Muscle of arm (tissue), 14 donors: ENCODE results near the gene CDH23. TPM values are rescaled to one million over a fixed set of nuclear protein-coding genes. Genes with fewer than 3 reads are reported as not detected.
"Not testable (repeated sequence)": the region's sequence is repeated elsewhere in the genome, so short reads cannot be mapped to it uniquely, and the experiment has no call there.

Source experiments
- DNase-seq: peaks from one replicate; pipeline ENCODE4 v3.0.0-alpha.2; 2013
- long read RNA-seq, 11 donors: transcript quantifications; one replicate each; lab custom pipeline, GENCODE V29; 2026
- polyA plus RNA-seq, 12 donors: library from polyadenylated mRNA; unstranded; fragments of 120-200 nt; gene quantifications; one replicate each; pipeline ENCODE4 v1.2.1, GENCODE V29; 2013; ENCODE audit not compliant: insufficient read length in 12 of 12

The CDH23 gene
- 1 to 10 TPM in 11 of 12 donors, not detected in 1; 2.9 to 7.4 (median 4.3) TPM for polyA plus RNA-seq
- long read RNA-seq, donor 1 = 0 reads
- long read RNA-seq, donor 2, partial matches to known transcripts = 887 of 887 reads
- long read RNA-seq, donor 2, other reads (novel, unspliced or antisense) = 0 of 887 reads
- long read RNA-seq, donor 3, partial matches to known transcripts = 17 of 22 reads
- long read RNA-seq, donor 3, other reads (novel, unspliced or antisense) = 5 of 22 reads
- long read RNA-seq, donor 4 = 0 reads
- long read RNA-seq, donor 5 = 0 reads
- long read RNA-seq, donor 6, partial matches to known transcripts = 17 of 17 reads
- long read RNA-seq, donor 6, other reads (novel, unspliced or antisense) = 0 of 17 reads
- long read RNA-seq, donor 7 = 0 reads
- long read RNA-seq, donor 8, partial matches to known transcripts = 0 of 11 reads
- long read RNA-seq, donor 8, other reads (novel, unspliced or antisense) = 11 of 11 reads
- long read RNA-seq, donor 9 = 0 reads
- long read RNA-seq, donor 10 = 0 reads
- long read RNA-seq, donor 11, partial matches to known transcripts = 0 of 5 reads
- long read RNA-seq, donor 11, other reads (novel, unspliced or antisense) = 5 of 5 reads

DNA sequence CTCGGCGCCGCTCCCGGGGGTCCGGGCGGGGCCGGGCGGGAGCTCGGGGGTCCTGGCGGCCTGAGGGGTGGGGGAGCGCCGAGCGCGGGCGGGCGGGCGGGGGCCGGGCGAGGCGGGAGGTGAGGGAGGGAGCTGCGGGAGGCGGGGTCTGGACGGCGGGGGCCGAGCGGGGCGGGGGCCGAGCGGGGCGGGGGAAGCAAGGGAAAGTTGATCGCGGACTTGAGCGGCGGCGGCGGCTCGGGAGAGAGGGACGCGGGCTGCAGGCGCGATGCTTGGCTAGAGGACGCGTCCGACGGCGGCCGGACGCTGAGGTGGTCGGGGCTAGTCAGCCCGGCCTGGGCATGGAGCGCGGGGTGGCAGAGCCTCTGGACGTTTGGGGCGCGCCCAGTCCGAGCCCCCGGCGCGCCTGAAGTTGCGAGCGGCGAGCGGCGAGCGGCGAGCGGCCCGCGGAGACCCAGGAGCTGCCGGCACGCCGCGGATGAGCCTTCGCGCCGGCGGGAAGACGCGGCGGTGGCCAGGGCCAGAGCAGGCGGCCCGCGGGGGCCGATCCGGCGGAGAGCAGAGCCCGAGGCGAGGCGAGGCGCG lies at the start of gene CDH23:
CDH23 (plus strand) TSS at position 210 of the 585 bp plus-strand sequence. CDS start 42,912 bp downstream, outside the sequence.
- DNase-seq = no peak

- DNase-seq = no peak
Measured at GRCh38 chr10:71347587-71348395, 48.9 kb upstream of the CDH23 start.

- no peak for DNase-seq
Measured at GRCh38 chr10:71348850-71349249, 47.9 kb upstream of the CDH23 start.

- DNase-seq = no peak
Measured at GRCh38 chr10:71349406-71349805, 47.3 kb upstream of the CDH23 start.

DNA sequence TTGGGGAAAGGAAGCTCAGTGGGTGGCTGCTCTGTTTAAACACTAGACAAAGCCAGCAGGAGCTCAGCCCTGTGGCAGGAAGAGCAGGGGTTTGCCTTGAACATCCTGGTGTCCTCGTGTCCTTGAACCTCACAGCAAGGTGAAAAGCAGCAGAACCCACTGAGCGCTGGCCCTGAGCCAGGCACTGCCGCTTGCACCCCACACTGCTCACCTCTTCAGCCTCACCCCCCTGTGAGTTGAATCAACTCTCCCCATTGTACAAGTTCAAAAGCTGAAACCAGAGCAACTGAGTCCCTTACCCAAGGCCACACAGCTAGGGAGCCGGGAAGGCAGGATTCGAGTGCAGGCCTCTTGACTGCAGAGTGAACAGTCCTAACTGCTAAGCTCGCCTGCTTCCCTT lies 45.6 kb upstream of the CDH23 start:
- no peak for DNase-seq

DNA sequence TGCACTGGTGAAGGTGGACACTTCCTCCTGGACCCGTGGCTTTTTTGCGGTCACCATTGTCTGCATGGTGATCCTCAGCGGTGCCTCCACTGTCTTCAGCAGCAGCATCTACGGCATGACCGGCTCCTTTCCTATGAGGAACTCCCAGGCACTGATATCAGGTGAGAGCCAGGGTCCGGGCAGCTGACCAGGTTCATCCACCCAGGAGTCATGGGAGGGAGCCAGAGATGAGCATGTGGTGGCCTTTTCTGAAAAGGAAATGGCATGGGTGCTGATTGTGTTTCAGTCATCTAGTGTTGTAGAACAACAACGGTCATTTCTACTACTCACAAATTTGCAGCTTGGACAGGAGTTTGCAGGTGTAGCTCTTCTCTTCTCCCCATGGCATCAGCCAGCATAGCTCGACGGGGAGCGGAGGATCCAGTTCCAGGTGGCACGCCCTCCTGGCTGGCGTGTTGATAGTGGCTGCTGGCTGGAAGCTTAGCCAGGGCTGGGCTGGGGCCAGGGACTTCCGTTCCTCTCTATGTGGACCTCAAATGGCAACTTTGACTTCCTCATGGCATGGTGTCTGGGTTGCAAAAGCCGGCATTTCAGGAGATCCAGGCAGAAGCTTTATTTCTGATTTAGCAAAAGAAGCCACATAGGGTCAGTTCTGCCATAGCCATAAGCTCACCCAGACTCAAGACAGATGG lies 44.9 kb upstream of the CDH23 start:
- DNase-seq = no peak

DNA sequence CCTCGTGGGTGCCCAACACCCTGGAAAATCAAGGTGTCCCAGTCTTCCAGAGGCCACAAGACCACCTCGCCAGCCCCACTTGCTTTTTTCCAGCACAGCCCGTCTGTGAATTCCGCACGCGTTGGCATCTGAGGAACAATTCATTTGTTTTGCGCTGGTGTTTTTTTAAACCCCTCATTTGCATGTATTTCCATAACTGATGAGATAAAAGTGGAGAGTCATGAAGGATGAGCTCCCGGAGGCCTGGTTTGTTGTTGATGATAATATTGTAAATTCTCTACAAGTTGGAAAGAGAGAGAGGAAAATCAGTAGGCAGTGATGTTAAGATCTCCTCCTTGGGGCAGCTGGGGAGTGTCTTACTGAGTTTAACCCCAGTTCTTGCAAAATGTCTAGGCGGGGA lies 43.1 kb upstream of the CDH23 start:
- DNase-seq = no peak

- DNase-seq = no peak
Measured at GRCh38 chr10:71354776-71355175, 41.9 kb upstream of the CDH23 start.

DNA sequence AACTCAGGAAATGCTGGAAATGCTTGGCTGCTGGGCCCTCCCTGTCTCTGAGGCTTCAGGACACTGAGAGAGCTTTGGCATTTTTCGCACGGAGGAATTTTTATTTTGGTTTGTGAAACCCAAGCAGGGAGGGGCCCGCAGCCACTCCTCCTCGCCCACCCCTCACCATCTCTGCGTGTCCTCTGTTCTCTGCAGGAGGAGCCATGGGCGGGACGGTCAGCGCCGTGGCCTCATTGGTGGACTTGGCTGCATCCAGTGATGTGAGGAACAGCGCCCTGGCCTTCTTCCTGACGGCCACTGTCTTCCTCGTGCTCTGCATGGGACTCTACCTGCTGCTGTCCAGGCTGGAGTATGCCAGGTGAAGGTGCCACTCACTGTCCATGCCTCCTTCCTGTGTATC lies 40.8 kb upstream of the CDH23 start:
- DNase-seq = no peak

DNA sequence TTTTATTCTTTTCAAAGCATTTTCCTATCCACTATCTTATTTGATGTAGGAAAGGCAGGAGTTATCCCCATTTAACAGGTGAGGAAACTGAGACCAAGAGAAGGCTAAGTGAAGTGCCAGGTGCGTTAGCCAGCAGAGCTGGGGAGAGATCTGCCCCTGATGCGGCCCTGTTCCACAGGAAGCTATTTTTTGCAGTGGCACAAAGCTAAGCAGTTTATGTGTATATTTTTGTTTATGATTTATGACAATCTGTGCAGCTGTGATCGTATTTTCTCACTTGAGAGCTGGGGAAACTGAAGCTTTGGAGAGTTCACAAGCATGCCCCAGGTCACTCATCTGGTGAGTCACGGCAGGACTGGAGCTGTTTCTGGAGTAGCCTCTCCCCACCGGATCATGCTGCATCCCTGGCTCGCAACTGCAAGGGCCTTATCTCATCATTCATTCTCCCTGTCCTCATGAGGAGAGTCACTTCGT lies 38.9 kb upstream of the CDH23 start:
- DNase-seq = no peak

GRCh38 chr10:71358277-71358676 lies 38.4 kb upstream of the CDH23 start:
- no peak for DNase-seq

- DNase-seq = not testable (repeated sequence)
Measured at GRCh38 chr10:71358906-71359305, 37.8 kb upstream of the CDH23 start.

GRCh38 chr10:71359364-71360046 lies 37.2 kb upstream of the CDH23 start:
- DNase-seq = peak; percentile 32

- DNase-seq = no peak
Measured at GRCh38 chr10:71360735-71361134, 36.0 kb upstream of the CDH23 start.

DNA sequence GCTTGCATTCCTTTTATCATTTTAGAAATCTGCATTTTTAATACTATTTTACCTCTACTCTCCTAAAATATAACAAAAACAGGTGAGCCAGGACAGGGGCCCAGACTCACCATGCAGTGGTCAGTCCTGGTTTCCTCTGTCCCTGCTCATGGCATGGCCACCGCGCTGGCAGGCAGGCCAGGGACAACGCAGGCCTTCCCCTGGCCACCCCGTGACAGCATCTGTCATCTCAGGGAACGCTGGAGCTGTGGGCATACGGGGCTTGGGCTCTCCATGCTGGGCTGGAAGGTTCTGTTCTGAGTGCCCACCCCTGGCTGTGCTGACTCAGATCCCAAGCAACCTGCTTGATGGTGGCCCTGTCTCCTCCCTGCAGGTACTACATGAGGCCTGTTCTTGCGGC lies 35.1 kb upstream of the CDH23 start:
- DNase-seq = no peak

DNA sequence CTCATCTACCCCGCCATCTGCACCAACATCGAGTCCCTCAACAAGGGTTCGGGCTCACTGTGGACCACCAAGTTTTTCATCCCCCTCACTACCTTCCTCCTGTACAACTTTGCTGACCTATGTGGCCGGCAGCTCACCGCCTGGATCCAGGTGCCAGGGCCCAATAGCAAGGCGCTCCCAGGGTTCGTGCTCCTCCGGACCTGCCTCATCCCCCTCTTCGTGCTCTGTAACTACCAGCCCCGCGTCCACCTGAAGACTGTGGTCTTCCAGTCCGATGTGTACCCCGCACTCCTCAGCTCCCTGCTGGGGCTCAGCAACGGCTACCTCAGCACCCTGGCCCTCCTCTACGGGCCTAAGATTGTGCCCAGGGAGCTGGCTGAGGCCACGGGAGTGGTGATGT lies 34.6 kb upstream of the CDH23 start:
- no peak for DNase-seq

DNA sequence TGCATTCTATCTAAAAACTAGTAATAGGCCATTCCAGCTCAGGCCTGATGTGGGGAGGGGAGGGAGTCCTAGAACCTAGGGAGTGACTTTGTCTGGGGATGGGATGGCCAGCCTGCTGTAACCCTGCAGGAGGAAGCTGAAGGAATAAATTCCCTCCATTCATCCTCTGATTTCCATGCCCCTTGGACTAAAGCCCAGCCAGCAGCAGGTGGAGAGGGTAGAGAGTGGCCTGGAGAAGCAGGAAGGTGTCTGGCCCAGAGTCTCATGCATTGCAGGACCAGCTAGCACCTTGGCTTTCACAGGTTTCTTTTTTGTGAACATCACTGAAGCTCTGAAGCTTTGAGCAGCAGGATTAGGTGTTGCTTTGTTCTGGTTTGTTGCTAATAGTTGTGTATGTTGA lies 32.8 kb upstream of the CDH23 start:
- DNase-seq = no peak

GRCh38 chr10:71365366-71365765 lies 31.4 kb upstream of the CDH23 start:
- no peak for DNase-seq

- DNase-seq = no peak
Measured at GRCh38 chr10:71366690-71367089, 30.0 kb upstream of the CDH23 start.

- DNase-seq = no peak
Measured at GRCh38 chr10:71367271-71367670, 29.4 kb upstream of the CDH23 start.

GRCh38 chr10:71368176-71368575 lies 28.5 kb upstream of the CDH23 start:
- DNase-seq = no peak
